ENCODE measurements around the gene SDCCAG8. TPM values are rescaled to one million over a fixed set of nuclear protein-coding genes. Genes with fewer than 3 reads are reported as not detected.

SDCCAG8 gene
- total and polyA plus RNA-seq, 2 experiments from 2014 or later, result 23.3 to 38.5 TPM

DNA sequence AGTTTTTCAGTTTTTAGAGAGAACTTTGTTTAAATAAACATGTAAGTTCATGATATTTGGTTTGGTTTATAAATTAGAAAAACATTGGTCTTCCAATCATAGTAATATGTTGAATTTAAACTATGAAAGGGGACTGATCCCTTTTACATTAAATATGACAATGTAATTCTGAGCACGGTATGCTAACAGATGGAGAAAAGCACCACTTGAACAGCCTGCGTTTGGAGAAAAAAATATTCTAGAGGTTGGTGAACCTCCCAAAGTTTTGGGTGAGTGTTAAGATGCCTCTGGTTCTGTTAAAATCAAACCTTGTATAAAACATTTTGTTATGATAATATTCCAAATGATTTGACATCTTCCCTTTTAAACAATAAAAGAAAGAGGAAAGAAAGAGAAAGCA lies 123.9 kb downstream of the SDCCAG8 start:
- peaks cover 7% of the 10 kb centered on the region for H3K4me1 ChIP-seq (ENCODE audit: low read depth)
- TF ChIP-seq, protein P1, sequence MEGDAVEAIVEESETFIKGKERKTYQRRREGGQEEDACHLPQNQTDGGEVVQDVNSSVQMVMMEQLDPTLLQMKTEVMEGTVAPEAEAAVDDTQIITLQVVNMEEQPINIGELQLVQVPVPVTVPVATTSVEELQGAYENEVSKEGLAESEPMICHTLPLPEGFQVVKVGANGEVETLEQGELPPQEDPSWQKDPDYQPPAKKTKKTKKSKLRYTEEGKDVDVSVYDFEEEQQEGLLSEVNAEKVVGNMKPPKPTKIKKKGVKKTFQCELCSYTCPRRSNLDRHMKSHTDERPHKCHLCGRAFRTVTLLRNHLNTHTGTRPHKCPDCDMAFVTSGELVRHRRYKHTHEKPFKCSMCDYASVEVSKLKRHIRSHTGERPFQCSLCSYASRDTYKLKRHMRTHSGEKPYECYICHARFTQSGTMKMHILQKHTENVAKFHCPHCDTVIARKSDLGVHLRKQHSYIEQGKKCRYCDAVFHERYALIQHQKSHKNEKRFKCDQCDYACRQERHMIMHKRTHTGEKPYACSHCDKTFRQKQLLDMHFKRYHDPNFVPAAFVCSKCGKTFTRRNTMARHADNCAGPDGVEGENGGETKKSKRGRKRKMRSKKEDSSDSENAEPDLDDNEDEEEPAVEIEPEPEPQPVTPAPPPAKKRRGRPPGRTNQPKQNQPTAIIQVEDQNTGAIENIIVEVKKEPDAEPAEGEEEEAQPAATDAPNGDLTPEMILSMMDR (IDR thresholded peaks at IDR 0.05; ENCODE audit: low read depth, low read length), result no peak
- H3K4me3 ChIP-seq, result no peak overlapping the region
- peaks cover 6% of the 10 kb centered on the region for H3K36me3 ChIP-seq
- H3K27me3 ChIP-seq, result no peaks in the 10 kb centered on the region
- no peaks in the 10 kb centered on the region for H3K9me3 ChIP-seq (ENCODE audit: low read depth)
- DNase-seq (ENCODE audit: low read depth in 1 of 2, low spot score in 1 of 2), result no peak
- no peak overlapping the region for H3K27ac ChIP-seq

DNA sequence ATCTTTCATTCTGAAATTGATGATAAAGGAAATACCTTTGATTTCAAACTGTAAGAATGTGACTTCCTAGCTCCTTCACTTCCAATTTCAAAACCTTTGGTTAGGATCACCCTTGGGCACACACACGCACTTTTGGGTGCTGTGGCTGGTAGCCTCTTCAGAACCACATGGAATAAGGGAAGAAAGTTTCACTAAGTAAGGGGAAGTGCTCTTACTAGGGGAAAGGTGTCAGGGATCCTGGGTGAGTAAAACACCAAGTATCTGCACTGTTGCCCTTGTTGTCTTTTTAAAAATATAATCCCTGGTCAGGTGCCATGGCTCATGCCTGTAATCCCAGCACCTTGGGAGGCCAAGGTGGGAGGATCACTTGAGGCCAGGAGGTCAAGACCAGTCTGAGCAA lies 132.4 kb downstream of the SDCCAG8 start:
- no peaks in the 10 kb centered on the region for H3K9me3 ChIP-seq (ENCODE audit: low read depth)
- TF ChIP-seq, protein P1 (IDR thresholded peaks at IDR 0.05; ENCODE audit: low read depth, low read length), result no peak
- H3K4me1 ChIP-seq (ENCODE audit: low read depth), result peaks cover 7% of the 10 kb centered on the region
- H3K36me3 ChIP-seq, result no peaks in the 10 kb centered on the region
- H3K4me3 ChIP-seq, result no peak overlapping the region
- H3K27me3 ChIP-seq, result no peaks in the 10 kb centered on the region
- H3K27ac ChIP-seq, result no peak overlapping the region
- no peak for DNase-seq (ENCODE audit: low read depth in 1 of 2, low spot score in 1 of 2)

DNA sequence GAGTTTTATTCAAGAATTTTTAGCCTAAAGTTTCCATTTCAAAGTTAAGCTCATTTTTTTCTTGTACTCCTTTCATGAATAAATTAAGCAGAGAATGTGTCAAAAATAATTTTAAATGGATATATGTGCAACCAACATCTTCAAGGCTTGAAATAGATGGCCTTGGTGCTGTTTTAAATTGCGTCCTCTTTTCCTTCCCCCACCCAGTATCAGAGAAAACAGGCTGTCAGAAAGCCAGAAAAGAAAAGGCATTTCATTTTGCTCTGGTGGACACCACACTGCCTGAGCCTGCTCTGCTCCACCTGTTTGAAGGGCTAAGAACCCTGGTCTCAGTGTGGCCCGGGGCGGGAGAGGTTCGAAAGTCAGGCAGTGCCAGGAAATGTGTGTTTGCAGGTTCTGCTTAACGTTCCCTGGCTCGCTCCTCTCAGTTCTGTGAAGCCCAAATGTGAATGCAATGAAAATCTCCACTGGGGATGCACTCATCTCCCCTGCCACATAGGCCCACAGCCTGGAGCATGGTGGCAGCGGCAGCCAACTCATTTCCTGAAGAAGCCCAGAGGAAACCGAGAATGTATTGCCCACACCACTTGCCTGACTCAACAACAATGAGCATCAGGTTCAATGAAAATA lies 134.4 kb downstream of the SDCCAG8 start:
- no peak for DNase-seq (ENCODE audit: low read depth in 1 of 2, low spot score in 1 of 2)
- Histone ChIP-seq H3K4me1 (ENCODE audit: low read depth) (no peaks in the 10 kb centered on the region), H3K36me3 (no peaks in the 10 kb centered on the region), H3K9me3 (ENCODE audit: low read depth) (no peaks in the 10 kb centered on the region), H3K27ac (no peak overlapping the region), H3K4me3 (no peak overlapping the region), H3K27me3 (no peaks in the 10 kb centered on the region)
- TF ChIP-seq, protein P1 (IDR thresholded peaks at IDR 0.05; ENCODE audit: low read depth, low read length), result no peak

DNA sequence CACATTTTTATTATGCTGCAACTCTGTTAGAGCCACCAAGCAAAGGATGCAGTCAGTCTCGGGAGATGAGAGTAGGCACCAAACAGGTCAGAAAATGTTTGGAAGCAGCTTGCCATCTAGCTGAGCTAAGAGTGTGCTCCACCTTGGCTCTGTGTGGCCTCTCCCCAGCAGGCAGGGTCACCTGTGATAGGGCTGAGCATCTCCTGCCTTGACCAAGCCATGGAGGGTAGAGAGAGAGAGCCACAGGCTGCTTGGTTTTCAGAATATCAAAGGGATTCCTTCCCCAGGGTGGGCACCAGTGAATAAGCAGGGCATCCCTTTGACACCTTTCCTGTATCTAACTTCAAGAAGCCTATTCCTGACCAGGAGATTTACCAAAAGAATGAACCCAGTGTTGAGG lies 135.5 kb downstream of the SDCCAG8 start:
- Histone ChIP-seq H3K9me3 (ENCODE audit: low read depth) (no peaks in the 10 kb centered on the region), H3K4me3 (no peak overlapping the region), H3K27ac (no peak overlapping the region), H3K4me1 (ENCODE audit: low read depth) (no peaks in the 10 kb centered on the region), H3K36me3 (no peaks in the 10 kb centered on the region), H3K27me3 (no peaks in the 10 kb centered on the region)
- no peak for DNase-seq (ENCODE audit: low read depth in 1 of 2, low spot score in 1 of 2)
- TF ChIP-seq, protein P1 (IDR thresholded peaks at IDR 0.05; ENCODE audit: low read depth, low read length), result no peak

DNA sequence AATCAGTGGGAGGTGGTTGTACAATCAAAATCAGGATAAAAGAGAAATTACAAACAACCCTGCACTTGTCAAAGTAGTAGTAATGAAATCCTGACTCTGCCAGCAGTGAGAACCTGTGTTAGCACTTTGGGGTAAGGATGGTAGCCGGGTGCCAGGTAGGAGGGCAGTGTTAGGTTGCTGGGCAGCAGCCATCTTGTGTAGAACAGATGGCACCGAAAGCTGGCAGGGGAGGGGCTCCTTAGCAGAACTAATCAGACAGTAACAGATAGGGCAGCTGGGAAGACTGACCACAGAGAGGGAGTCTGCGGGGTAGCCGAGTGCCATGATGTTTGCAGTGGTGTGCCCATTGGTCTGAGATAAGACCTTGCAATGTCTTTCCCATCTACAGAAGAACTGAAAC lies 137.3 kb downstream of the SDCCAG8 start:
- no peaks in the 10 kb centered on the region for H3K27me3 ChIP-seq
- peaks cover 7% of the 10 kb centered on the region for H3K4me1 ChIP-seq (ENCODE audit: low read depth)
- H3K36me3 ChIP-seq, result no peaks in the 10 kb centered on the region
- TF ChIP-seq, protein P1 (IDR thresholded peaks at IDR 0.05; ENCODE audit: low read depth, low read length), result no peak
- DNase-seq (ENCODE audit: low read depth in 1 of 2, low spot score in 1 of 2), result no peak
- H3K9me3 ChIP-seq (ENCODE audit: low read depth), result no peaks in the 10 kb centered on the region
- no peak overlapping the region for H3K4me3 ChIP-seq
- no peak overlapping the region for H3K27ac ChIP-seq
